Epithelial cell of proximal tubule (primary cell): ENCODE measurements around the gene NOS1AP. TPM values are rescaled to one million over a fixed set of nuclear protein-coding genes. Genes with fewer than 3 reads are reported as not detected.

ENCODE experiments used
- DNase-seq: peaks from one replicate; pipeline ENCODE4 v3.0.0-alpha.2; 2011; ENCODE audit warnings: low read depth
- H3K4me3 ChIP-seq: 2 replicates; pipeline ENCODE4 v1.5.1; 2011; ENCODE audit warnings: low read depth, mild to moderate bottlenecking, low read length
- total RNA-seq: library from RNA; depleted of rRNA; stranded (reverse); fragments of >200 nt; gene quantifications from 2 replicates; pipeline ENCODE4 v1.2.3, GENCODE V29; 2015
- TF ChIP-seq, protein P1 (sequence below): conservative IDR thresholded peaks from 2 replicates; pipeline ENCODE4 v1.5.1; 2012; ENCODE audit warnings: low read depth, mild to moderate bottlenecking, low read length

The NOS1AP gene
- total RNA-seq, 1 donor from 2014 or later = 2.2 TPM

DNA sequence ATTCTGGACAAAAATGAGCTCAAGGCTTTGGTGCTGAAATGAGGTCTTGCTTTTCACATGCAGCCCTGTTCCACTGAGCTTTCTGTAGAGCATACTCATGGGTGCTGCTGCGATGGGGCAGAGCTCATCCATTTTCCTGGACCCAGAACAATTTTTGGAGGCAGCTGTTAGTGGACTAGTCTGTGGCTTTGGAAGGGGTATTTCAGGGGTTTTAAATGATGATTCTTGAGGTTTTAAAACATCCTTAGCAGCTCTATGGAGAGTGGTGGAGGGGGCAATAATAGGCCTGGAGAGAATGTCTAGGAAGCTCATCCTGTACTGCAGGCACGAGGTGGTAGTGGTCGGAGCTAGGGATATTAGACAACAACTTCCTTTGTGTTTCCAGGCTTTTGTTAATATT lies 16.5 kb downstream of the NOS1AP start:
- TF ChIP-seq, protein P1, sequence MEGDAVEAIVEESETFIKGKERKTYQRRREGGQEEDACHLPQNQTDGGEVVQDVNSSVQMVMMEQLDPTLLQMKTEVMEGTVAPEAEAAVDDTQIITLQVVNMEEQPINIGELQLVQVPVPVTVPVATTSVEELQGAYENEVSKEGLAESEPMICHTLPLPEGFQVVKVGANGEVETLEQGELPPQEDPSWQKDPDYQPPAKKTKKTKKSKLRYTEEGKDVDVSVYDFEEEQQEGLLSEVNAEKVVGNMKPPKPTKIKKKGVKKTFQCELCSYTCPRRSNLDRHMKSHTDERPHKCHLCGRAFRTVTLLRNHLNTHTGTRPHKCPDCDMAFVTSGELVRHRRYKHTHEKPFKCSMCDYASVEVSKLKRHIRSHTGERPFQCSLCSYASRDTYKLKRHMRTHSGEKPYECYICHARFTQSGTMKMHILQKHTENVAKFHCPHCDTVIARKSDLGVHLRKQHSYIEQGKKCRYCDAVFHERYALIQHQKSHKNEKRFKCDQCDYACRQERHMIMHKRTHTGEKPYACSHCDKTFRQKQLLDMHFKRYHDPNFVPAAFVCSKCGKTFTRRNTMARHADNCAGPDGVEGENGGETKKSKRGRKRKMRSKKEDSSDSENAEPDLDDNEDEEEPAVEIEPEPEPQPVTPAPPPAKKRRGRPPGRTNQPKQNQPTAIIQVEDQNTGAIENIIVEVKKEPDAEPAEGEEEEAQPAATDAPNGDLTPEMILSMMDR = no peak

DNA sequence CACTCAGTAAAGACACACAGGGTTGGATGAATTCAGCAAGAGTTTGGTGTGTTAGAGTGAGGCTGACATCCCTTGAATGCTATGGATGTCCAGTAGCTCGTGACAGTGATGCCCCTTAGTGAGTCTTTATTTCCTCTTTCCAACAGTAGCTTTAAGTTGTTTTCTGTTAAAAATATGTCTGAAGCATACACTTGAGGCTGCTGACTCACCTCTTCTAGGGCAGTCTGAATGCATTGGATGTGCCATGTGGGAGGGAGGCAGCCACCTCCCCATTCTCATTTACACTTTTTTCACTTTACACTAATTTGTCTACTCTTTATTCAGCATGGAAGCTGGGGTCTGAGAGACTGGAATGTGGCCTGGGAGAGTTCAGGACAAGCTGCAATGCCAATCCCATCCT lies 17.6 kb downstream of the NOS1AP start:
- no peak overlapping the region for H3K4me3 ChIP-seq
- no peak for DNase-seq
- TF ChIP-seq, protein P1 = no peak

More for the DNA sequence above, 16.5 kb downstream of the NOS1AP start:
- no peak for DNase-seq
- no peak overlapping the region for H3K4me3 ChIP-seq

DNA sequence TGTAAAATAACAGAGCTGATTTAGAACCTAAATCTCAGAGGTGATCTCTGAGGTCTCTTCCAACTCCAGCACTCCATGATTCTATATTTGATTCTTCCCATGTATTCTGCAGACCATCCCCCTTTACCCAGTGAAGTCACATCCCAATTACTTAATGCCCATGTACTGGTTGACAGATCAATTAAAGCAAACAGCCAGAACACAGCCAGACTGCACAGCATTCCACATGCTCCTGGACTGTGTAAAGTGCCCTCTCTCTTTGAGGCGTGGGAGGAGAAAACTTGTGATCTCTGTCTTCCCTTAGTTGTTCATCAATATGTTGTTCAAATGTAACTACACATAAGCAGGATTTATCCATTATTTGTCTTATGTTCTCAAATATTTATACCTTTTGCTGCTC lies 18.1 kb downstream of the NOS1AP start:
- TF ChIP-seq, protein P1 = no peak
- no peak overlapping the region for H3K4me3 ChIP-seq
- DNase-seq = peak; percentile 52

DNA sequence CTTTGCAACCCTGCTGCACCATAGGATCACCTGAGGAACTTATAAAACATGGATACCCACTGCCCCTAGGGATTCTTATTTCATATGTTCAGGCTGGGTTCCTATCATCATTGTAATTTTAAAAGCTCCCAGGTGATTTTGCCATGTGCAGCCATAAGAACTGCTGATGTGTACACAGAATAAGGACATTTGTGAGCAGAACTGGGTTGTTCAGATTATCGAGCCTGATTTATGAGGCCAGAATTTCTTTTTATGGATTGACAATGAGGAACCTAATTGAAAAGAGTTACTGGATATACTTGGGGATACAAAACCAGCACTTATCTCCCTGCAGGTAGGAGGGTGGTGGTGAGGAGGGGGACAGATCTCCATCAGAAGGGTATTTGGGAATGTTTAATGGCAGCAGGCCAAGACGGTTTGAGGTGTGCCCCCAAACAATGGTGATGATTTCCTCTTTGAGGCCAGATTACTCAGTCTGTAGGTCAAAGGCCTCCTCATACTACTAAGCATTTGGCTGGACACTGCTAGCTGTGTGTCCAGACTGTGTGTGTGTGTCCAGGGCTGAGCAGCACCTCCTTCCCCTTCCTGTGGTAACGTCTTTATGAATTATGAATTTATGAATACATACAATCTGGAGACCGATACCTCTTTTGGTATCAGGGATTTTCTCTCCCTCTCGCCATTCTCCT lies 18.9 kb downstream of the NOS1AP start:
- H3K4me3 ChIP-seq = no peak overlapping the region
- no peak for DNase-seq
- TF ChIP-seq, protein P1 = no peak

DNA sequence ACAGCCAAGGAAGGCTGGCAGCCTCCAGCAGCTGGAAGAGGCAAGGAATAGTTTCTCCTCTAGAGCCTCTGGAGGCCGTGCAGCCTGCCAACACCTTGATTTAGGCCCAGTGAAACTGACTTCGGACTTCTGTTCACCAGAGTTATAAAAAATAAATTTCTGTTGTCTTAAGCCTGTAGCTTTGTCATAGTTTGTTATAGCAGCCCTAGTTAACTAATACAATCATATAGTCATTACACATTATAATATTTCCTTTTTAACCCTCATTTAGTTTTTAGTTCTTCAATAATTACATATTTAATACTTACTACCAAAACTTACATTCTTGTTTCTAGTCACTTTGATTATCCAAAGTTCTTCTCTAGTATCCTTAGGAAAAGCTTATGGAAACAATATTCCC lies 20.3 kb downstream of the NOS1AP start:
- TF ChIP-seq, protein P1 = no peak
- H3K4me3 ChIP-seq = no peak overlapping the region
- DNase-seq = no peak

DNA sequence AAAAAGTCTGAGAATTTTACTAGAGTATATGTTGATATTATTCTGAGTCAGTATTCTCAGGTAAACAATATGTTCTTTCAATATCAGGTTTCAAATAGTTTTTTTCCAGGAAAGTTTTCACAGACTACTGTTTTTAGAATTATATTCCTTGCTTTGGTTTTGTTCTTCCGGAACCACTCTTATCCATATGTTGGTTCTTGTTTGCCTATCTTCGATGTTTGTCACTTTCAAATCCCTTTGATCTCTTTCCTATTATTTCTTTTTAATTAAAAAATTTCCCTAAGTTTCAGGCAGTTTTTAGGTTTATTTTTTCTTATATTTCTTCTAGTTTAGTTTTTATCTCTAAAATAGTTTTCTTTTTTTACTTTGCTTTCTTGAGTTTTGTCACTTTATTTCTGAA lies 20.9 kb downstream of the NOS1AP start:
- no peak for DNase-seq
- TF ChIP-seq, protein P1 = no peak
- H3K4me3 ChIP-seq = no peak overlapping the region
